ENCODE measurements around the gene CCDC146. TPM values are rescaled to one million over a fixed set of nuclear protein-coding genes. Genes with fewer than 3 reads are reported as not detected.
"Not testable (repeated sequence)": the region's sequence is repeated elsewhere in the genome, so short reads cannot be mapped to it uniquely, and the experiment has no call there.

CCDC146 gene
- total RNA-seq, 1 experiment from 2014 or later: 1.4 TPM

GRCh38 chr7:77112719-77113306, 9.6 kb upstream of the CCDC146 start:
- H3K4me1 ChIP-seq; H3K9me3 ChIP-seq (replicated peaks); H3K27ac ChIP-seq; H3K27me3 ChIP-seq; H3K4me3 ChIP-seq; H3K36me3 ChIP-seq: not testable (repeated sequence)
- peak in 1 of 2 experiments; percentile 34 for DNase-seq

- H3K4me1 ChIP-seq; DNase-seq; H3K9me3 ChIP-seq (replicated peaks); H3K4me3 ChIP-seq; H3K36me3 ChIP-seq; H3K27me3 ChIP-seq; H3K27ac ChIP-seq: not testable (repeated sequence)
Measured at GRCh38 chr7:77125486-77125885, 3.1 kb downstream of the CCDC146 start.

- not testable (repeated sequence) for H3K4me1 ChIP-seq, H3K27me3 ChIP-seq
- peak; percentile 83 to 87 for DNase-seq
Measured at GRCh38 chr7:77127009-77127408, 4.6 kb downstream of the CCDC146 start.

GRCh38 chr7:77128582-77129410, 6.4 kb downstream of the CCDC146 start:
- not testable (repeated sequence) for H3K27me3 ChIP-seq; H3K4me3 ChIP-seq; H3K4me1 ChIP-seq; H3K36me3 ChIP-seq; DNase-seq; H3K27ac ChIP-seq; H3K9me3 ChIP-seq (replicated peaks)

More at GRCh38 chr7:77127009-77127408, 4.6 kb downstream of the CCDC146 start:
- not testable (repeated sequence) for H3K36me3 ChIP-seq; H3K27ac ChIP-seq; H3K4me3 ChIP-seq; H3K9me3 ChIP-seq (replicated peaks)

- H3K27ac ChIP-seq; H3K4me3 ChIP-seq; H3K9me3 ChIP-seq (replicated peaks); H3K4me1 ChIP-seq; H3K36me3 ChIP-seq; H3K27me3 ChIP-seq; DNase-seq: not testable (repeated sequence)
Measured at GRCh38 chr7:77131781-77132180, 9.4 kb downstream of the CCDC146 start.

GRCh38 chr7:77138668-77139067, 16.3 kb downstream of the CCDC146 start:
- not testable (repeated sequence) for DNase-seq, H3K27ac ChIP-seq

GRCh38 chr7:77140291-77140690, 17.9 kb downstream of the CCDC146 start:
- H3K9me3 ChIP-seq (replicated peaks); H3K4me1 ChIP-seq; H3K36me3 ChIP-seq; H3K27ac ChIP-seq; H3K27me3 ChIP-seq; H3K4me3 ChIP-seq; DNase-seq: not testable (repeated sequence)

More at GRCh38 chr7:77138668-77139067, 16.3 kb downstream of the CCDC146 start:
- H3K36me3 ChIP-seq; H3K4me3 ChIP-seq; H3K27me3 ChIP-seq; H3K4me1 ChIP-seq; H3K9me3 ChIP-seq (replicated peaks): not testable (repeated sequence)

- not testable (repeated sequence) for DNase-seq
Measured at GRCh38 chr7:77152232-77152631, 29.8 kb downstream of the CCDC146 start.

GRCh38 chr7:77154917-77155464, 32.6 kb downstream of the CCDC146 start:
- H3K9me3 ChIP-seq (replicated peaks); H3K27me3 ChIP-seq; H3K4me1 ChIP-seq; H3K27ac ChIP-seq; DNase-seq; H3K36me3 ChIP-seq; H3K4me3 ChIP-seq: not testable (repeated sequence)

More at GRCh38 chr7:77152232-77152631, 29.8 kb downstream of the CCDC146 start:
- not testable (repeated sequence) for H3K4me1 ChIP-seq; H3K36me3 ChIP-seq; H3K9me3 ChIP-seq (replicated peaks); H3K27me3 ChIP-seq; H3K4me3 ChIP-seq; H3K27ac ChIP-seq

GRCh38 chr7:77155601-77156377, 33.4 kb downstream of the CCDC146 start:
- not testable (repeated sequence) for DNase-seq; H3K4me3 ChIP-seq; H3K9me3 ChIP-seq (replicated peaks); H3K4me1 ChIP-seq; H3K27ac ChIP-seq; H3K27me3 ChIP-seq; H3K36me3 ChIP-seq

- H3K9me3 ChIP-seq (replicated peaks); H3K36me3 ChIP-seq; H3K4me3 ChIP-seq; H3K27me3 ChIP-seq; DNase-seq; H3K4me1 ChIP-seq; H3K27ac ChIP-seq: not testable (repeated sequence)
Measured at GRCh38 chr7:77157034-77157433, 34.6 kb downstream of the CCDC146 start.

- Histone ChIP-seq H3K4me1 (no peaks in the 10 kb centered on the region), H3K4me3 (no peak overlapping the region), H3K27me3 (no peaks in the 10 kb centered on the region), H3K9me3 (replicated peaks) (no peaks in the 10 kb centered on the region), H3K36me3 (no peaks in the 10 kb centered on the region), H3K27ac (no peak overlapping the region)
- DNase-seq: no peak
Measured at GRCh38 chr7:77157446-77157845, 35.0 kb downstream of the CCDC146 start.

GRCh38 chr7:77171073-77171472, 48.7 kb downstream of the CCDC146 start:
- not testable (repeated sequence) for H3K27ac ChIP-seq; H3K36me3 ChIP-seq; H3K27me3 ChIP-seq; H3K4me1 ChIP-seq; H3K9me3 ChIP-seq (replicated peaks); H3K4me3 ChIP-seq
- DNase-seq: peak; percentile 10 to 35

- not testable (repeated sequence) for H3K4me1 ChIP-seq; H3K9me3 ChIP-seq (replicated peaks); DNase-seq; H3K27me3 ChIP-seq; H3K4me3 ChIP-seq; H3K36me3 ChIP-seq; H3K27ac ChIP-seq
Measured at GRCh38 chr7:77172437-77173172, 50.2 kb downstream of the CCDC146 start.

Data from SJCRH30 (cell line).